HepG2 (cell line): ENCODE data around the gene NAA38. TPM values are rescaled to one million over a fixed set of nuclear protein-coding genes. Genes with fewer than 3 reads are reported as not detected.

Experiments
- ATAC-seq: fragments of 200-7000 bp; cut with Tn5 transposase; 3 replicates; pipeline ENCODE4 v1.9.1; 2020; ENCODE audit warnings: mild to moderate bottlenecking, moderate library complexity
- BruUV-seq: library from RNA; stranded (reverse); fragments of 400-500 nt; replicated peaks from 2 replicates; lab custom pipeline; 2021; lab: Mats Ljungman, UMichigan
- CTCF ChIA-PET: fragments of 300-600 bp; formaldehyde crosslinking; extraction: SDS; loops from one replicate; lab custom pipeline; 2021; ENCODE audit warnings: low total read pairs, inconsistent platforms, low intra/inter-chr PET ratio; lab: Yijun Ruan, JAX
- POLR2A ChIA-PET: fragments of 350-600 bp; sonication (Branson Sonifier 250); formaldehyde crosslinking; loops from one replicate; lab custom pipeline; 2020; ENCODE audit warnings: antibody characterized with exemption, inconsistent platforms; lab: Yijun Ruan, JAX
- DNase-seq: peaks from one replicate; pipeline ENCODE4 v3.0.0-alpha.2; 2015; ENCODE audit warnings: low spot score
- FAIRE-seq: peaks from 3 replicates; lab custom pipeline; 2011; peaks lifted over from hg19 to GRCh38; lab: Jason Lieb, UNC
- H2AFZ ChIP-seq: one replicate; pipeline ENCODE4 v1.6.1; 2011; ENCODE audit warnings: low read length, inconsistent platforms
- H3K27ac ChIP-seq: fragments of 300-600 bp; 3 replicates; pipeline ENCODE4 v1.8.0; 2011; ENCODE audit warnings: mixed run types, mild to moderate bottlenecking, mixed read lengths, low read length, inconsistent platforms; ENCODE audit not compliant: insufficient read depth; ENCODE audit errors: extremely low read length
- H3K27me3 ChIP-seq, 2 experiments: fragments of 200-600 bp in 1 of 2; 2 replicates in 1 of 2; 3 replicates in 1 of 2; pipeline versions ENCODE4 v1.6.0 to v1.8.0; 2011; ENCODE audit warnings: low read length in 2 of 2, mild to moderate bottlenecking in 2 of 2, moderate library complexity in 2 of 2, inconsistent platforms in 1 of 2; ENCODE audit not compliant: insufficient read depth in 2 of 2, control insufficient read depth in 1 of 2
- H3K36me3 ChIP-seq, 2 experiments: fragments of 200-600 bp in 1 of 2; replicated peaks in 1 of 2; 2 replicates in 1 of 2; 3 replicates in 1 of 2; pipeline versions ENCODE4 v1.5.1 to v1.8.0; 2011; ENCODE audit warnings: low read length in 2 of 2, inconsistent platforms in 1 of 2; ENCODE audit not compliant: insufficient read depth in 2 of 2, control insufficient read depth in 1 of 2
- H3K4me1 ChIP-seq: 2 replicates; pipeline ENCODE4 v1.5.1; 2012; ENCODE audit warnings: low read length, inconsistent platforms; ENCODE audit not compliant: insufficient read depth
- H3K4me2 ChIP-seq: 2 replicates; pipeline ENCODE4 v1.6.0; 2011; ENCODE audit warnings: low read depth, low read length, inconsistent platforms
- H3K4me3 ChIP-seq, 3 experiments: fragments of 200-600 bp in 1 of 3; sonication (generic), shearing (Covaris generic) in 1 of 3; replicated peaks in 1 of 3; 2 replicates each; pipeline ENCODE4 v1.5.1; 2011 to 2016; ENCODE audit warnings: low read length in 3 of 3, inconsistent platforms in 2 of 3, low read depth in 2 of 3, mild to moderate bottlenecking in 2 of 3, control low read depth in 1 of 3, mixed read lengths in 1 of 3; ENCODE audit not compliant: insufficient read depth in 1 of 3
- H3K79me2 ChIP-seq: one replicate; pipeline ENCODE4 v1.6.1; 2011; ENCODE audit warnings: low read length, inconsistent platforms; ENCODE audit not compliant: insufficient read depth
- H3K9ac ChIP-seq: 2 replicates; pipeline ENCODE4 v1.6.0; 2011; ENCODE audit warnings: mild to moderate bottlenecking, low read depth, low read length, inconsistent platforms; ENCODE audit not compliant: insufficient read depth
- H3K9me3 ChIP-seq: 2 replicates; pipeline ENCODE4 v1.5.1; 2012; ENCODE audit warnings: mild to moderate bottlenecking, low read length
- H4K20me1 ChIP-seq: 2 replicates; pipeline ENCODE4 v1.6.0; 2011; ENCODE audit warnings: inconsistent platforms, mild to moderate bottlenecking, low read length, moderate library complexity; ENCODE audit not compliant: insufficient read depth
- AKAP8 ChIP-seq: sonication (generic); formaldehyde crosslinking; IDR thresholded peaks from 2 replicates; pipeline ENCODE4 v1.5.1; 2020; ENCODE audit warnings: mild to moderate bottlenecking, missing genetic modification reagents
- EZH2 ChIP-seq: conservative IDR thresholded peaks from 2 replicates; pipeline ENCODE4 v1.6.1; 2012; ENCODE audit warnings: mild to moderate bottlenecking, low read depth, low read length, moderate library complexity
- HHEX ChIP-seq: IDR thresholded peaks from 2 replicates; pipeline ENCODE4 v1.6.1; 2016; ENCODE audit warnings: control low read depth
- KAT8 ChIP-seq: IDR thresholded peaks from 2 replicates; pipeline ENCODE4 v1.6.1; 2016; ENCODE audit warnings: missing genetic modification reagents, missing compliant biosample characterization
- KDM4B ChIP-seq: sonication (generic); formaldehyde crosslinking; IDR thresholded peaks from 2 replicates; pipeline ENCODE4 v1.4.0; 2020; ENCODE audit warnings: missing genetic modification reagents
- KLF15 ChIP-seq: sonication (generic); formaldehyde crosslinking; IDR thresholded peaks from 2 replicates; pipeline ENCODE4 v1.8.1; 2023; ENCODE audit warnings: borderline replicate concordance, mild to moderate bottlenecking, inconsistent platforms, missing genetic modification reagents, mixed read lengths
- RARA ChIP-seq: IDR thresholded peaks from 2 replicates; pipeline ENCODE4 v1.6.1; 2016; ENCODE audit warnings: missing genetic modification reagents, missing compliant biosample characterization
- RBM22 ChIP-seq: fragments of 200-400 bp; formaldehyde crosslinking; optimal IDR thresholded peaks from 2 replicates; pipeline ENCODE3; 2017; ENCODE audit warnings: mild to moderate bottlenecking, low read length, moderate library complexity
- TARDBP ChIP-seq: sonication (generic); formaldehyde crosslinking; IDR thresholded peaks from 2 replicates; pipeline ENCODE4 v1.8.0; 2022; ENCODE audit warnings: mild to moderate bottlenecking, missing genetic modification reagents
- ZNF274 ChIP-seq: sonication (generic); formaldehyde crosslinking; IDR thresholded peaks from 2 replicates; pipeline ENCODE4 v1.5.1; 2020; ENCODE audit warnings: mild to moderate bottlenecking, missing genetic modification reagents
- ZNF615 ChIP-seq: sonication (generic); formaldehyde crosslinking; IDR thresholded peaks from 2 replicates; pipeline ENCODE4 v1.5.0; 2020; ENCODE audit warnings: mild to moderate bottlenecking, missing genetic modification reagents, borderline replicate concordance
- ZNF678 ChIP-seq: sonication (generic); formaldehyde crosslinking; IDR thresholded peaks from 2 replicates; pipeline ENCODE4 v1.4.0; 2020; ENCODE audit warnings: mild to moderate bottlenecking, missing genetic modification reagents
- WGBS: methylation state at CpG from one replicate; pipeline ENCODE4 v1.1.6; 2017; ENCODE audit warnings: low lambda C conversion rate; 5-methylcytosine and 5-hydroxymethylcytosine counted together
- in situ Hi-C: cut with HindIII; loops from 2 replicates; pipeline ENCODE4 v1.10.0; 2017; ENCODE audit warnings: low pct_unique_long_range_greater_than_20kb; ENCODE audit not compliant: extremely low pct_ligation_motif_present
- intact Hi-C: fragments of 100-400 bp; cut with micrococcal nuclease; formaldehyde crosslinking; loops from one replicate; pipeline ENCODE4 v1.10.0; 2022; ENCODE audit not compliant: unreplicated experiment
- polyA plus RNA-seq, 8 experiments: library from polyadenylated mRNA; depleted of rRNA in 3 of 8; stranded (reverse) in 7 of 8; unstranded in 1 of 8; fragments of >200 nt; fragmentation: Illumina TruSeq in 4 of 8; extraction: Trizol in 4 of 8; gene quantifications; 2 replicates each; pipeline versions ENCODE4 v1.2.1 to v1.2.3, GENCODE V29; 2011 to 2016; ENCODE audit warnings: low read depth in 4 of 8, missing spikeins in 1 of 8, mixed read lengths in 1 of 8; ENCODE audit not compliant: insufficient read depth in 1 of 8
- total RNA-seq, 5 experiments: library from RNA; depleted of rRNA; stranded (reverse); fragments of >200 nt; fragmentation: Illumina TruSeq; extraction: Trizol; gene quantifications; 2 replicates each; pipeline ENCODE4 v1.2.3, GENCODE V29; 2016; ENCODE audit warnings: low read depth in 1 of 5
- TF ChIP-seq, protein P1 (sequence below): sonication (generic); formaldehyde crosslinking; IDR thresholded peaks from 2 replicates; pipeline ENCODE4 v1.4.0; 2020; ENCODE audit warnings: missing genetic modification reagents
- TF ChIP-seq, protein P2 (sequence below): sonication (generic); formaldehyde crosslinking; IDR thresholded peaks from 2 replicates; pipeline ENCODE4 v1.4.0; 2020; ENCODE audit warnings: missing genetic modification reagents

The NAA38 gene
- total and polyA plus RNA-seq, 2 of the 13 experiments (the other 11 are each of a cell fraction or from before 2014, with no cell fraction given), result 46.9 to 91.6 TPM

DNA sequence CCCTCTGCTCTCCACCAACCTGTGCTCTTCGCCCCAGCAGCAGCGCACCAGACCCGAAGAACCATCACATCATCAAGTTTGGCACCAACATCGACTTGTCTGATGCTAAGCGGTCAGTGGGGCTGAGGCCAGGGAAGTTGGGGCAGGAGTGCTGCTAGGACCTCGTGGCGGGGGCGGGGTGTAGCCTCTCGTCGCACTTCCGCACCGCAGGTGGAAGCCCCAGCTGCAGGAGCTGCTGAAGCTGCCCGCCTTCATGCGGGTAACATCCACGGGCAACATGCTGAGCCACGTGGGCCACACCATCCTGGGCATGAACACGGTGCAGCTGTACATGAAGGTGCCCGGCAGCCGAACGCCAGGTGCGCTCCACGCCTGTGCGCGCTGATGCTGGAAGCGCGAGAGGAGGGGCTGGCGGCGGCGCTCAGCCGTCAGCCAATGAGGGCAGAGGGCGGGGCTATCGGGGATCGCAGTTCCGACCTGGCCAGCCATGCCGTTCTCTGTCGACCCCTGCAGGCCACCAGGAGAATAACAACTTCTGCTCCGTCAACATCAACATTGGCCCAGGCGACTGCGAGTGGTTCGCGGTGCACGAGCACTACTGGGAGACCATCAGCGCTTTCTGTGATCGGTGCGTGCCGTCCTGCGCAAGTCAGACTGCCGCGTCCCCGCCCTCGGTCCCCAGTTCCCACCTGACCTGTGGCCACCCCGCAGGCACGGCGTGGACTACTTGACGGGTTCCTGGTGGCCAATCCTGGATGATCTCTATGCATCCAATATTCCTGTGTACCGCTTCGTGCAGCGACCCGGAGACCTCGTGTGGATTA, 5.7 kb downstream of the NAA38 start (continued):
- peak; percentile 70; the same call in 1 of the 2 replicates for TF ChIP-seq AKAP8 (CRISPR knock-in tag)
- no peak for TF ChIP-seq KLF15 (CRISPR knock-in tag)
- TF ChIP-seq ZNF274 (CRISPR knock-in tag), result no peak
- peak; percentile 29; the same call in 1 of the 2 replicates for TF ChIP-seq RARA
- no peak for TF ChIP-seq EZH2
- peak; percentile 19; the same call in 1 of the 2 replicates for TF ChIP-seq KDM4B (CRISPR knock-in tag)
- TF ChIP-seq ZNF678, result no peak

DNA sequence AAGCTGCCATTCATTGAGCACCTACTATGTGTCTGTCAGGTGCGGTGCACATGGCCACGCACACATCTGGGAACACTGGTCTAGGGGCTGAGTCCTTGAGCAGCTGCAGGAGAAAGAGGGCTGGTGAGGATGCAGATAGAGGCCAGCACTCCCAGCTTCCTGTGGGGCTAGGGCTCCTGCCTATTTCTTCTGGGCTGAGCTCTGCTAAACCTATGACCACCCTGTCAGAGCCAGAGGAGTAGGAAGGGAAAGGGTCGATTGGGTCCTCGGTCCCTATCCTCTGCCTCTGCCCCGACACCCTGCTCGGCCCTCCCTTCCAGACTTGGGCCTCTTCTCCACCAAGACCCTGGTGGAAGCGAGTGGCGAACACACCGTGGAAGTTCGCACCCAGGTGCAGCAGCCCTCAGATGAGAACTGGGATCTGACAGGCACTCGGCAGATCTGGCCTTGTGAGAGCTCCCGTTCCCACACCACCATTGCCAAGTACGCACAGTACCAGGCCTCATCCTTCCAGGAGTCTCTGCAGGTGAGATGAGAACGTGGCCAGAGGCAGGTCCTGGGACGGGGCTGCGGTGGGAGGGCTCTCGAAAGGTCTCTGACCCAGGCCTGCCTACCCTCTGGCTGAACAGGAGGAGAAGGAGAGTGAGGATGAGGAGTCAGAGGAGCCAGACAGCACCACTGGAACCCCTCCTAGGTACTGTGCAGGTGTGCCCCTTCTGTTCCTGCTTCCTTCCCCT, 6.5 kb downstream of the NAA38 start:
- H2AFZ ChIP-seq, result no peak overlapping the region
- H3K4me1 ChIP-seq, result peaks cover 5% of the 10 kb centered on the region
- BruUV-seq, result no TSS peak
- no peaks in the 10 kb centered on the region for H3K79me2 ChIP-seq
- CTCF ChIA-PET, result interaction anchor here (0.9 to 2.7 kb wide), 5 partner anchors 16 to 47 kb away, joined by 4 to 28 read pairs (median 5); no protein-coding TSS in a partner anchor
- no peak overlapping the region for H3K4me2 ChIP-seq
- H3K4me3 ChIP-seq, result no peak overlapping the region
- ATAC-seq, result no peak; the same call in 2 of the 3 replicates
- no peaks in the 10 kb centered on the region for H3K27me3 ChIP-seq
- no peak overlapping the region for H3K27ac ChIP-seq
- no peak overlapping the region for H3K9ac ChIP-seq
- intact Hi-C loops (loop anchor here (1.0 kb wide), 1 partner anchor 29 kb away; no protein-coding TSS in a partner anchor), in situ Hi-C loops (no loop called here)
- no peak for DNase-seq
- WGBS, result 100% methylated on average over 15 of the region's 17 CpGs
- no peak for FAIRE-seq
- peaks cover 7% of the 10 kb centered on the region for H4K20me1 ChIP-seq
- H3K36me3 ChIP-seq, result peaks cover 36 to 50% of the 10 kb centered on the region in 2 experiments
- H3K9me3 ChIP-seq, result no peaks in the 10 kb centered on the region
- POLR2A ChIA-PET, result interaction anchor here (0.6 to 2.2 kb wide), 4 partner anchors 8 to 17 kb away, joined by 3 to 5 read pairs (median 4); partner anchors contain the start of gene KDM6B
- TF ChIP-seq, protein P1, sequence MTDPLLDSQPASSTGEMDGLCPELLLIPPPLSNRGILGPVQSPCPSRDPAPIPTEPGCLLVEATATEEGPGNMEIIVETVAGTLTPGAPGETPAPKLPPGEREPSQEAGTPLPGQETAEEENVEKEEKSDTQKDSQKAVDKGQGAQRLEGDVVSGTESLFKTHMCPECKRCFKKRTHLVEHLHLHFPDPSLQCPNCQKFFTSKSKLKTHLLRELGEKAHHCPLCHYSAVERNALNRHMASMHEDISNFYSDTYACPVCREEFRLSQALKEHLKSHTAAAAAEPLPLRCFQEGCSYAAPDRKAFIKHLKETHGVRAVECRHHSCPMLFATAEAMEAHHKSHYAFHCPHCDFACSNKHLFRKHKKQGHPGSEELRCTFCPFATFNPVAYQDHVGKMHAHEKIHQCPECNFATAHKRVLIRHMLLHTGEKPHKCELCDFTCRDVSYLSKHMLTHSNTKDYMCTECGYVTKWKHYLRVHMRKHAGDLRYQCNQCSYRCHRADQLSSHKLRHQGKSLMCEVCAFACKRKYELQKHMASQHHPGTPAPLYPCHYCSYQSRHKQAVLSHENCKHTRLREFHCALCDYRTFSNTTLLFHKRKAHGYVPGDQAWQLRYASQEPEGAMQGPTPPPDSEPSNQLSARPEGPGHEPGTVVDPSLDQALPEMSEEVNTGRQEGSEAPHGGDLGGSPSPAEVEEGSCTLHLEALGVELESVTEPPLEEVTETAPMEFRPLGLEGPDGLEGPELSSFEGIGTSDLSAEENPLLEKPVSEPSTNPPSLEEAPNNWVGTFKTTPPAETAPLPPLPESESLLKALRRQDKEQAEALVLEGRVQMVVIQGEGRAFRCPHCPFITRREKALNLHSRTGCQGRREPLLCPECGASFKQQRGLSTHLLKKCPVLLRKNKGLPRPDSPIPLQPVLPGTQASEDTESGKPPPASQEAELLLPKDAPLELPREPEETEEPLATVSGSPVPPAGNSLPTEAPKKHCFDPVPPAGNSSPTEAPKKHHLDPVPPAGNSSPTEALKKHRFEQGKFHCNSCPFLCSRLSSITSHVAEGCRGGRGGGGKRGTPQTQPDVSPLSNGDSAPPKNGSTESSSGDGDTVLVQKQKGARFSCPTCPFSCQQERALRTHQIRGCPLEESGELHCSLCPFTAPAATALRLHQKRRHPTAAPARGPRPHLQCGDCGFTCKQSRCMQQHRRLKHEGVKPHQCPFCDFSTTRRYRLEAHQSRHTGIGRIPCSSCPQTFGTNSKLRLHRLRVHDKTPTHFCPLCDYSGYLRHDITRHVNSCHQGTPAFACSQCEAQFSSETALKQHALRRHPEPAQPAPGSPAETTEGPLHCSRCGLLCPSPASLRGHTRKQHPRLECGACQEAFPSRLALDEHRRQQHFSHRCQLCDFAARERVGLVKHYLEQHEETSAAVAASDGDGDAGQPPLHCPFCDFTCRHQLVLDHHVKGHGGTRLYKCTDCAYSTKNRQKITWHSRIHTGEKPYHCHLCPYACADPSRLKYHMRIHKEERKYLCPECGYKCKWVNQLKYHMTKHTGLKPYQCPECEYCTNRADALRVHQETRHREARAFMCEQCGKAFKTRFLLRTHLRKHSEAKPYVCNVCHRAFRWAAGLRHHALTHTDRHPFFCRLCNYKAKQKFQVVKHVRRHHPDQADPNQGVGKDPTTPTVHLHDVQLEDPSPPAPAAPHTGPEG (CRISPR knock-in tag), result no peak
- no peak for TF ChIP-seq HHEX (CRISPR knock-in tag)
- TF ChIP-seq ZNF615 (CRISPR knock-in tag), result no peak
- peak; percentile 34 for TF ChIP-seq RBM22
- TF ChIP-seq KAT8 (CRISPR knock-in tag), result no peak
- no peak for TF ChIP-seq TARDBP (CRISPR knock-in tag)
- TF ChIP-seq, protein P2, sequence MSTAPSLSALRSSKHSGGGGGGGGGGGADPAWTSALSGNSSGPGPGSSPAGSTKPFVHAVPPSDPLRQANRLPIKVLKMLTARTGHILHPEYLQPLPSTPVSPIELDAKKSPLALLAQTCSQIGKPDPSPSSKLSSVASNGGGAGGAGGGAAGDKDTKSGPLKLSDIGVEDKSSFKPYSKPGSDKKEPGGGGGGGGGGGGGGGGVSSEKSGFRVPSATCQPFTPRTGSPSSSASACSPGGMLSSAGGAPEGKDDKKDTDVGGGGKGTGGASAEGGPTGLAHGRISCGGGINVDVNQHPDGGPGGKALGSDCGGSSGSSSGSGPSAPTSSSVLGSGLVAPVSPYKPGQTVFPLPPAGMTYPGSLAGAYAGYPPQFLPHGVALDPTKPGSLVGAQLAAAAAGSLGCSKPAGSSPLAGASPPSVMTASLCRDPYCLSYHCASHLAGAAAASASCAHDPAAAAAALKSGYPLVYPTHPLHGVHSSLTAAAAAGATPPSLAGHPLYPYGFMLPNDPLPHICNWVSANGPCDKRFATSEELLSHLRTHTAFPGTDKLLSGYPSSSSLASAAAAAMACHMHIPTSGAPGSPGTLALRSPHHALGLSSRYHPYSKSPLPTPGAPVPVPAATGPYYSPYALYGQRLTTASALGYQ (CRISPR knock-in tag), result no peak
